Hepatocyte (in vitro differentiated cells): ENCODE data around the gene MAPK8IP3.

Experiments used
- CTCF ChIP-seq: fragments of 200-600 bp; sonication (generic); IDR thresholded peaks from 2 replicates; pipeline ENCODE4 v1.5.1; 2016; ENCODE audit warnings: antibody characterized with exemption, mild to moderate bottlenecking; ENCODE audit not compliant: poor library complexity
- EZH2phosphoT487 ChIP-seq: fragments of 200-600 bp; sonication (generic); IDR thresholded peaks from one replicate; pipeline ENCODE4 v1.6.1; 2018; ENCODE audit warnings: antibody characterized with exemption, mild to moderate bottlenecking, low read depth, moderate library complexity; ENCODE audit not compliant: unreplicated experiment, severe bottlenecking

DNA sequence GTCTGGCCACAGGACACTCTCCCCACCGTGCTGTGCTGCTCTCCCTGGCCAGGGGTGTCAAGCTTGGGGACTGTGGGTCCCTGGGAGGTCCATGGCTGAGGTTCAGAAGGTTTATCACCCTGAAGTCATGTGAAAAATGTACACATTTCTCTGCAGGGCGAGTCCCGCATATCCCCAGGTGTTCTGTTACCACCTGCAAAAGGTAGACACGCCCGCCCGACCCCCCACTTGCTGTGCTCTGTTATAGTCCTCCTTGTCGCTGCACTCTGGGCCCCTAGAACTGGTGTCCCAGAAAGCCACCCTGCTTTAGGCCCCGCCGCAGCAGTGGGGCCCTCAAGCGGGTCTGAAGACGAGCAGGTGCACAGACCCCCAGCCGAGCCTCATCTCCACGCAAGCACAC, 16.1 kb upstream of the MAPK8IP3 start:
- no peak for TF ChIP-seq CTCF
- TF ChIP-seq EZH2phosphoT487, result no peak
